22Rv1 (cell line): ENCODE data around the gene LITAF.

Experiments used
- H3K27ac ChIP-seq: fragments of 450-650 bp; 2 replicates; pipeline ENCODE4 v1.5.1; 2017
- CTCF ChIP-seq: fragments of 450-650 bp; IDR thresholded peaks from 2 replicates; pipeline ENCODE4 v1.5.1; 2017; ENCODE audit warnings: mild to moderate bottlenecking
- ZFX ChIP-seq: fragments of 450-650 bp; IDR thresholded peaks from 2 replicates; pipeline ENCODE4 v1.6.1; 2017; ENCODE audit warnings: antibody characterized with exemption, borderline replicate concordance

The LITAF gene

DNA sequence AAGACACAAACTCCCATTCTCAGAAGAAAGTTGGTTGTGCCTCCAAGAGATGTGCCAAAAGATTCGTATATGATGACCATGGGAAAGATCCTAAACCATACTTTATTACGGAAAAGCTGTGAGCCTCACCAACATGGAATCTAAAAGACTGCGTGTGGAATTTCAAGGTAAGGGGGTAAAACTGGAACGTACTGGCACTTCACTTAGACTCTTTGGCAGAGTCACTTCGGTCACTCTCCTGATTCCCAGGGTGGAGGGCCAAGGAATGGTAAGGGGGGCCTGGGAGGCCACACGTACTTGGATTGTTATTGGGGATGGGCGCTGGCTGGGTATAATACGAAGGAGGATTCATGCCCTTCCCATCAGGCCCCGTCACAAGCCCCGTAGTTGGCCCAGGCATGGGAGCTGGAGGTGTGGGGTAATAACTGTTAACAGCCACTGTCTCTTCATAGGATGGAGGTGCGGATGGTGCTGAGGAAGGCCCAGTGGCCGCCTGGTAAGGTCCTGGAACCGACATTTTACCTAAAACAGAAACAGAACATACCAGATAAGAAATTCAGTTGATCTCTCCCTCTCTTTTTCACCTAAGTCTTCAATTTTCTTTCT is 30.4 kb downstream of the LITAF start:
- no peak overlapping the region for H3K27ac ChIP-seq
- no peak for TF ChIP-seq ZFX
- no peak for TF ChIP-seq CTCF

DNA sequence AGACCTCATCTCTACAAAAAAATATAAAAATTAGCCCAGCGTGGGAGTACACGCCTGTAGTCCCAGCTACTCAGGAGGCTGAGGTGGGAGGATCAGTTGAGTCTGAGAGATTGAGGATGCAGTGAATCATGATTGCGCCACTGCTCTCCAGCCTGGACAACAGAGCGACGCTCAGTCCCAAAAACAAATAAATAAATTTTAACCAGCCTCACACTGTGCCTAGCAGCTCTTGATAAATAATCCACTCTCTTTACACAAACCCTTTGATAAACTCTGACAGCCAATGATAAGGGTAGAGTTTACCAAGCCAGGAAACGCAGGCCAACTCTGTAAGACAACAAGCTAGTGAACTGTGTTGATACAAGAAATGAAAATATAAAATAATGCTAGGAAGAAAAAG is 32.7 kb downstream of the LITAF start:
- H3K27ac ChIP-seq = no peak overlapping the region
- TF ChIP-seq ZFX (no peak), CTCF (no peak)

- no peak overlapping the region for H3K27ac ChIP-seq
- TF ChIP-seq CTCF = no peak
- no peak for TF ChIP-seq ZFX
Observed at GRCh38 chr16:11553371-11553770, 33.3 kb downstream of the LITAF start.

DNA sequence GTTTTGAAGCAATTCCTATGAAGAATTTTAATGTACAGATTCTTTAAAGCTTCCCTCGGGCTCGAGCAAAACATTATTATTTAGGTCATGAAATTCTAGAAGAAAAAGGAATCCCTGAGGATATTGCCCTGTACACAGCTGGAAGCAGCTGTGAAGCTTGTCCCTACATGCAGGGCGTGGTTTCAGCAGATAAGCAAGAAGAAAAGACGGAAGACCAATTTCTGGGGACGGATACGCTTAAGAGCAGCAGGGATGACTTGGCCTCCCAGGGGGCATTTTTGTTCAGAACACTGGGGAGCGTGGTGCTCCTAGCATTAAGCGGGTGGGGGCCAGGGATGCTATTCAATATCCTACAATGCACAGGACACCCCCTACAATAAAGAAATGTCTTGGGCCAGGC is 34.3 kb downstream of the LITAF start:
- TF ChIP-seq CTCF (no peak), ZFX (no peak)
- H3K27ac ChIP-seq = no peak overlapping the region

DNA sequence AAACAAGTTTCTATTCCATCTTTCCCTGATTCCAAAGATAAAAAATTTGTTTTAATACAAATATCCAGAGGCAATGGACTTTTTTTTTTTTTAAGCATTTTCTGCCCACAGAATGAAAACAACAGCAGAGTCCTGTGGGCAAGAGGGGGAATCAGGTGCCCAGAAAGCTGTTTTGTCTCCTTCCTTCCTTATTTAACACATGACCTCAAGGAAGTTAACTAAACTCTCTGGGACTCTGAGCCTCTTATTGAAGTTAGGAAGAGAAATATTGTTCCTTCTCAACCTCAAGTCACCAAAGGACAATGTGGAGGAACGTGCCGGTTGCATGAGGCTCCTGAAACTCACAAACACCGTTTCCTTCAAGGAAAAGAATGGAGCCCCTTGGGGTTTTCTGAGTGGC is 34.9 kb downstream of the LITAF start:
- no peak overlapping the region for H3K27ac ChIP-seq
- TF ChIP-seq ZFX (no peak), CTCF (no peak)

DNA sequence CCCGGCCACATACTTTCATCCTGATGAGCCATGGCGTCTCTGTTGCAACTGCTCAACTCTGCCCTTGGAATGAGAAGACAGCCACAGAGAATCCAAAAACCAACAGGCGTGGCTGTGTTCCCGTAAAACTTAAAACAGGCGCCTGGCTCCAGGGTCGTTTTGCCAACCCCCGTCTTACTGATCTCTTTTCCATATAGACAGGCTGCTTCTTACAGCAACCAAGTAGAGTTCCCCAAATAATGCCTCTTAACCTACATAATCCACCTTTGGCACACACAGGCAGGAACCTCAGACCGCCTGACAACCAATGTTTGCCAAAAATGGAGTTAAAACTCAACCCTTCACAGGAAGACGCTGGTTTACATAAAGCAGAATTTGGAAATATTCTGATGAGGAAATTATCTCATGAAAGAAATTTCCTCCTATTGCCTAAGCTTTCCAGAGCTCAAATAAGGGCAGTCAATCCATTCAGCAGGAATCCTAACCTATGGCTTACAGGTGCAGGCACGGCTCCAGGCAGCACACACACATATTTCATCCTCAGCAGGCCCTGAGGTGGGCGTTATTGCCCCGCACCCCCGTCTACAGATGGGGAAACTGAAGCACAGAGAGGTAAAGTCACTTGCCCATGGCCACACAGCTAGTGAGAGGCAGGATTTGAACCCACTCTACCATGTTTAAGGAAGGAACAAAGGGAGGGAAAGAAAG is 35.8 kb downstream of the LITAF start:
- TF ChIP-seq ZFX = no peak
- no peak overlapping the region for H3K27ac ChIP-seq

GRCh38 chr16:11547118-11547916 is 39.4 kb downstream of the LITAF start:
- TF ChIP-seq ZFX = no peak
- TF ChIP-seq CTCF = no peak
- H3K27ac ChIP-seq = no peak overlapping the region
